Ishikawa (cell line): ENCODE data around the gene CNTNAP2.

Experiments
- CEBPB ChIP-seq: IDR thresholded peaks from 2 replicates; pipeline ENCODE4 v1.6.1; 2012
- CREB1 ChIP-seq: IDR thresholded peaks from 2 replicates; pipeline ENCODE4 v1.6.1; 2012; ENCODE audit warnings: low read depth
- EGR1 ChIP-seq: IDR thresholded peaks from 2 replicates; pipeline ENCODE4 v1.6.1; 2012
- EP300 ChIP-seq: IDR thresholded peaks from 2 replicates; pipeline ENCODE4 v1.6.1; 2012; ENCODE audit warnings: borderline replicate concordance
- FOXM1 ChIP-seq: IDR thresholded peaks from 2 replicates; pipeline ENCODE4 v1.6.1; 2012; ENCODE audit warnings: low read depth, borderline replicate concordance
- NFIC ChIP-seq: IDR thresholded peaks from 2 replicates; pipeline ENCODE4 v1.6.1; 2012
- RAD21 ChIP-seq: IDR thresholded peaks from 2 replicates; pipeline ENCODE4 v1.6.1; 2012; ENCODE audit warnings: low read depth
- TAF1 ChIP-seq: IDR thresholded peaks from 2 replicates; pipeline ENCODE4 v1.6.1; 2012; ENCODE audit warnings: low read depth, mild to moderate bottlenecking
- TCF12 ChIP-seq: IDR thresholded peaks from 2 replicates; pipeline ENCODE4 v1.6.1; 2012; ENCODE audit warnings: low read depth
- TEAD4 ChIP-seq: IDR thresholded peaks from 2 replicates; pipeline ENCODE4 v1.6.1; 2012
- YY1 ChIP-seq: IDR thresholded peaks from 2 replicates; pipeline ENCODE4 v1.6.1; 2012; ENCODE audit warnings: low read depth
- TF ChIP-seq, protein P1 (sequence below): IDR thresholded peaks from 2 replicates; pipeline ENCODE4 v1.6.1; 2012; ENCODE audit warnings: low read depth, mild to moderate bottlenecking
- TF ChIP-seq, protein P2 (sequence below): IDR thresholded peaks from 2 replicates; pipeline ENCODE4 v1.6.1; 2012

DNA sequence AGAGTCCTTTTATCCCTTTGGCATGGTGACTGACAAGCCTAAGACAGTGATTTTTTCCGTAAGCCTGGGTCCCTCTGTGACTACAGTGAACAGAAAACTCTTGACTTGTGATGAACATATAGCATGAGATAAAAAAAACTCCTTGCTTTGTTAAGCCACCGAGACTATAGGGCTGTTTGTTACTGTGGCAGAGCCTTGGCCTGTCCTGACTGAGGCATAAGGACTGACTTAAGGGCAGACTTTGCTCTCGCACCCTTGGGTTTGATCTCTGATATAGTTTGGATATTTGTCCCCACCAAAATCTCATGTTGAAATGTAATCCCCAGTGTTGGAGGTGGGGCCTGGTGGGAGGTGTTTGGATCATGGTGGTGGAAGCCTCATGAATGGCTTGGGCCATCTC is 2157.5 kb downstream of the CNTNAP2 start:
- TF ChIP-seq EGR1 (no peak), EP300 (no peak), RAD21 (no peak), FOXM1 (no peak), TEAD4 (no peak), YY1 (no peak), CEBPB (no peak), TAF1 (no peak), NFIC (no peak), CREB1 (no peak), TCF12 (no peak)
- TF ChIP-seq, protein P1, sequence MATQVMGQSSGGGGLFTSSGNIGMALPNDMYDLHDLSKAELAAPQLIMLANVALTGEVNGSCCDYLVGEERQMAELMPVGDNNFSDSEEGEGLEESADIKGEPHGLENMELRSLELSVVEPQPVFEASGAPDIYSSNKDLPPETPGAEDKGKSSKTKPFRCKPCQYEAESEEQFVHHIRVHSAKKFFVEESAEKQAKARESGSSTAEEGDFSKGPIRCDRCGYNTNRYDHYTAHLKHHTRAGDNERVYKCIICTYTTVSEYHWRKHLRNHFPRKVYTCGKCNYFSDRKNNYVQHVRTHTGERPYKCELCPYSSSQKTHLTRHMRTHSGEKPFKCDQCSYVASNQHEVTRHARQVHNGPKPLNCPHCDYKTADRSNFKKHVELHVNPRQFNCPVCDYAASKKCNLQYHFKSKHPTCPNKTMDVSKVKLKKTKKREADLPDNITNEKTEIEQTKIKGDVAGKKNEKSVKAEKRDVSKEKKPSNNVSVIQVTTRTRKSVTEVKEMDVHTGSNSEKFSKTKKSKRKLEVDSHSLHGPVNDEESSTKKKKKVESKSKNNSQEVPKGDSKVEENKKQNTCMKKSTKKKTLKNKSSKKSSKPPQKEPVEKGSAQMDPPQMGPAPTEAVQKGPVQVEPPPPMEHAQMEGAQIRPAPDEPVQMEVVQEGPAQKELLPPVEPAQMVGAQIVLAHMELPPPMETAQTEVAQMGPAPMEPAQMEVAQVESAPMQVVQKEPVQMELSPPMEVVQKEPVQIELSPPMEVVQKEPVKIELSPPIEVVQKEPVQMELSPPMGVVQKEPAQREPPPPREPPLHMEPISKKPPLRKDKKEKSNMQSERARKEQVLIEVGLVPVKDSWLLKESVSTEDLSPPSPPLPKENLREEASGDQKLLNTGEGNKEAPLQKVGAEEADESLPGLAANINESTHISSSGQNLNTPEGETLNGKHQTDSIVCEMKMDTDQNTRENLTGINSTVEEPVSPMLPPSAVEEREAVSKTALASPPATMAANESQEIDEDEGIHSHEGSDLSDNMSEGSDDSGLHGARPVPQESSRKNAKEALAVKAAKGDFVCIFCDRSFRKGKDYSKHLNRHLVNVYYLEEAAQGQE, result no peak
- TF ChIP-seq, protein P2, sequence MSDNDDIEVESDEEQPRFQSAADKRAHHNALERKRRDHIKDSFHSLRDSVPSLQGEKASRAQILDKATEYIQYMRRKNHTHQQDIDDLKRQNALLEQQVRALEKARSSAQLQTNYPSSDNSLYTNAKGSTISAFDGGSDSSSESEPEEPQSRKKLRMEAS, result no peak
